Loucy (cell line): Measurements from ENCODE around the gene FSTL5.

ENCODE experiments used
- CTCF ChIP-seq: fragments of 200-600 bp; sonication (generic); conservative IDR thresholded peaks from 2 replicates; pipeline ENCODE4 v1.5.1; 2014; ENCODE audit warnings: mild to moderate bottlenecking, antibody characterized with exemption, low read length
- EZH2phosphoT487 ChIP-seq: fragments of 200-600 bp; IDR thresholded peaks from 2 replicates; pipeline ENCODE4 v1.6.1; 2018; ENCODE audit warnings: antibody characterized with exemption, mild to moderate bottlenecking, moderate library complexity, borderline replicate concordance

DNA sequence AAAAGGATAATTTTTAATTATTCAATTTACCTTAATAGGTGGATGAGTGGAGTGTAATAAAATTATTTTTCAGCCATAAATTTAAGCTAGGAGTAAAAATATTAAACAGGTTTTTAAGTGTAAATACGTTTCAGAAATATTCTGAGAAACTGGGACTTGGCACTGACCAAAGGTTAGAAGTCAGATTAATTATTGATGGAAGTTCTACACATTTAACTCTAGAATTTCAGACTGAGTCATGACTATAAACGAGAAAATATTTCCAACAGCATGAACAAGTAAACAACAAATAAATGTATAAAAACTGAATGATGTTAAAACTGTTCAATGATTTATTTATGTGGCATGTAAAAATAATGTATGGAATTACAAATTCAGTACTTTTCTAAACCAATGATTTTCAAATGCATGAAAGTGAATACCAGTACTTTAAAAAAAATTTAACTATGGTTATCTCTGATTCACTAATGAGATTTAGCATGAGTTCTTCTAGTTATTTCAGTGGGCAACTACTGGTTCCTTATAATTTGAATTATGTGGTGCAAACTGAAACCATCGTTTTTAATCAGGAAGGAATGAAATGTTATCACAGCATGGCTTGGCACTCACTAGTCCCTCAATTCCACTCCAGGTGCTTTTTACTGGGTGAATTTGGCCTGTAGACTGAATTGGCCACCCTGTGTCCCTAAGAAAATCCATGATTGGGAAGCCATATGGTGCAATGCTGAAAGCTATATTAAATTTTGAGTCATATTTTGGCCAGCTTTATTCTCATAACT is 244.2 kb downstream of the FSTL5 start:
- no peak for TF ChIP-seq CTCF
- TF ChIP-seq EZH2phosphoT487 = no peak
